ENCODE results near the gene EPHA10.

DNA sequence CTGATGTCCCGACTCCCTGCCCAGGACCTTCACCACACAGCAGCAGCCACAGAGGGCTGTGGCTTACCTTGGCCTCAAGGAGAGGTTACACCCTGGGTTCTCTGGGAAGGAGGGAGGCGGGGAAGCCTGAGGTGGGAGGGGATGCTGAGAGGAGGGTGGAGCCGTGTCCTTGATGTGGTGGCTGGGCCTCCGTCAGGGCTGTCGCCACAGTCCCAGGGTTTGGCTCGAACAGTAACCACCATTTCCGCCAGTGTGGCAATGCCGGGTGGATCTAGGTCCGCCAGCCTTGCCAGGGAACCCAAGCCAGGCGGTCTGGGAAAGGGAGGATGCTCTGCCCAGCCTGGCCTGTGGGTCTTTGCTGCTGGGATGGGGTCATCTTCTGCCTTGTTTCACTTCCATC is 91.0 kb downstream of the EPHA10 start:
- TF ChIP-seq, protein P1, sequence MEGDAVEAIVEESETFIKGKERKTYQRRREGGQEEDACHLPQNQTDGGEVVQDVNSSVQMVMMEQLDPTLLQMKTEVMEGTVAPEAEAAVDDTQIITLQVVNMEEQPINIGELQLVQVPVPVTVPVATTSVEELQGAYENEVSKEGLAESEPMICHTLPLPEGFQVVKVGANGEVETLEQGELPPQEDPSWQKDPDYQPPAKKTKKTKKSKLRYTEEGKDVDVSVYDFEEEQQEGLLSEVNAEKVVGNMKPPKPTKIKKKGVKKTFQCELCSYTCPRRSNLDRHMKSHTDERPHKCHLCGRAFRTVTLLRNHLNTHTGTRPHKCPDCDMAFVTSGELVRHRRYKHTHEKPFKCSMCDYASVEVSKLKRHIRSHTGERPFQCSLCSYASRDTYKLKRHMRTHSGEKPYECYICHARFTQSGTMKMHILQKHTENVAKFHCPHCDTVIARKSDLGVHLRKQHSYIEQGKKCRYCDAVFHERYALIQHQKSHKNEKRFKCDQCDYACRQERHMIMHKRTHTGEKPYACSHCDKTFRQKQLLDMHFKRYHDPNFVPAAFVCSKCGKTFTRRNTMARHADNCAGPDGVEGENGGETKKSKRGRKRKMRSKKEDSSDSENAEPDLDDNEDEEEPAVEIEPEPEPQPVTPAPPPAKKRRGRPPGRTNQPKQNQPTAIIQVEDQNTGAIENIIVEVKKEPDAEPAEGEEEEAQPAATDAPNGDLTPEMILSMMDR (IDR thresholded peaks at IDR 0.05; ENCODE audit: low read depth, low read length, missing input control) = no peak
- TF ChIP-seq, protein P2, sequence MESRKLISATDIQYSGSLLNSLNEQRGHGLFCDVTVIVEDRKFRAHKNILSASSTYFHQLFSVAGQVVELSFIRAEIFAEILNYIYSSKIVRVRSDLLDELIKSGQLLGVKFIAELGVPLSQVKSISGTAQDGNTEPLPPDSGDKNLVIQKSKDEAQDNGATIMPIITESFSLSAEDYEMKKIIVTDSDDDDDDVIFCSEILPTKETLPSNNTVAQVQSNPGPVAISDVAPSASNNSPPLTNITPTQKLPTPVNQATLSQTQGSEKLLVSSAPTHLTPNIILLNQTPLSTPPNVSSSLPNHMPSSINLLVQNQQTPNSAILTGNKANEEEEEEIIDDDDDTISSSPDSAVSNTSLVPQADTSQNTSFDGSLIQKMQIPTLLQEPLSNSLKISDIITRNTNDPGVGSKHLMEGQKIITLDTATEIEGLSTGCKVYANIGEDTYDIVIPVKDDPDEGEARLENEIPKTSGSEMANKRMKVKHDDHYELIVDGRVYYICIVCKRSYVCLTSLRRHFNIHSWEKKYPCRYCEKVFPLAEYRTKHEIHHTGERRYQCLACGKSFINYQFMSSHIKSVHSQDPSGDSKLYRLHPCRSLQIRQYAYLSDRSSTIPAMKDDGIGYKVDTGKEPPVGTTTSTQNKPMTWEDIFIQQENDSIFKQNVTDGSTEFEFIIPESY (IDR thresholded peaks at IDR 0.05) = no peak
- TF ChIP-seq JUND (IDR thresholded peaks at IDR 0.05) (no peak), MAX (IDR thresholded peaks at IDR 0.05) (no peak), RAD21 (IDR thresholded peaks at IDR 0.05) (no peak)
- TF ChIP-seq, protein P3, sequence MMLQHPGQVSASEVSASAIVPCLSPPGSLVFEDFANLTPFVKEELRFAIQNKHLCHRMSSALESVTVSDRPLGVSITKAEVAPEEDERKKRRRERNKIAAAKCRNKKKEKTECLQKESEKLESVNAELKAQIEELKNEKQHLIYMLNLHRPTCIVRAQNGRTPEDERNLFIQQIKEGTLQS (IDR thresholded peaks at IDR 0.05) = no peak

Data from liver (tissue), 3 donors.